GM12892 (cell line): ENCODE results near the gene LRCH3.

Experiments
- DNase-seq: peaks from one replicate; pipeline ENCODE4 v3.0.0; 2011; ENCODE audit not compliant: insufficient read length
- FAIRE-seq: peaks from 2 replicates; lab custom pipeline; 2011; peaks lifted over from hg19 to GRCh38; lab: Jason Lieb, UNC
- POLR2A ChIP-seq: IDR thresholded peaks from 2 replicates; pipeline ENCODE4 v1.6.1; 2011; ENCODE audit warnings: low read depth, low read length, control low read depth
- POLR2AphosphoS5 ChIP-seq: IDR thresholded peaks from 2 replicates; pipeline ENCODE4 v1.6.1; 2011; ENCODE audit warnings: low read depth, low read length, control low read depth
- TAF1 ChIP-seq: IDR thresholded peaks from 2 replicates; pipeline ENCODE4 v1.6.1; 2011; ENCODE audit warnings: low read depth, mild to moderate bottlenecking, control low read depth, low read length, borderline replicate concordance

Gene LRCH3

DNA sequence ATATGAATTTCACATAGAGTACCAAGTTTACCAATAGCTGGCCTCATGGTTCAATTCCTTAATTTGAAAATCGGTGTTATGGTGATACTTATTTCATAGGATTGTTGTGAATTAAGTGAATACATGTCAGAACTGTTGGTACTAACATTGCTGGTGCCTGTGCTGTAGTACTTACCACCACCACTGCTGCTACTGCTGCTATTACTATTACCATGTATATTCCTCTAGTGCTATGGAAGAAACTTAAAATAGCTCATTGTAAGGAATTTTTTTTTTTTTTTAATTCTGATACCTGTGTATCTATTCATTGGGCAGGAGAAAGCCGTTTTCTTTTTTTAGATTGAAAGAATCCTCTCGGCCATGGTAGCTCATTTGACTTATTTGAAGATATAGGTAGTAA is 37.8 kb upstream of the LRCH3 start:
- FAIRE-seq (no peak), DNase-seq (no peak)
- TF ChIP-seq TAF1 = no peak
- TF ChIP-seq POLR2AphosphoS5 = no peak
- no peak for TF ChIP-seq POLR2A

DNA sequence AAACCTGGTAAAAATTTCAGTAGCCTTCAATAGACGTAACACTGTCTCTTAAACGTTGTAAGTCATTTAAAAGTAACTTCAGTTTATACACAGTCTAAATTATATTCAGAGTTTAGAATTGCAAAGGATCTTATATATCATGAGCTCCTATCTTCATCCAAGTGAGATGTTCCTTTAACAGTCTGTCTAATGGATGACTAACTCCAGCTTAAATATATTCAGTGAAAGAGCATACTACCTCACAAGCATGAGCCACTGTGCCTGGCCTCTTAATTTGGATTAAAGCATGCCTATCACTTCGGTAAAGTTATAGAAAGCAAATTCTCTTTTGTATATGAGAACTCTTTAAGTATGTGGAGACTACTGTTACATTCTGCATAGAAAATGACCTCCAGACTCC is 34.4 kb upstream of the LRCH3 start:
- FAIRE-seq (no peak), DNase-seq (no peak)
- TF ChIP-seq POLR2A (no peak), TAF1 (no peak), POLR2AphosphoS5 (no peak)

DNA sequence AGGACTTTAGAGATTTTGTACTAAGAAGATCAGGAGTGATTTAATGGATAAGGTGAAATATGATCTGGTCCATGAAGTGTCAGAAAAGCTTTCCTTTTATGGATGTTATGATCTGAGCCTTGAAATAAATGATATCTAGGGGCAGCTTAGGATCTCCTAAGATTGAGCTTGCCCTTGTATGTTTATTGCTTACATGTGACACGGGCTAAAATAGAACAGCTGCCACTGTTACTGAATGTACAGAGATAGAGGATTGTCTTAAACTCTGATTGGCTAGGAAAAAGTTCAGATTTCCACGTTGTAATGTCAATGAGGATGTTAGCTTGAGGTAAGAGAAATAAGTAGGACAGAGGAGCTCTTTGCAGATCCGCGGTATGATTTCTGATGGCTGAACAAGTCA is 32.5 kb upstream of the LRCH3 start:
- DNase-seq = no peak
- TF ChIP-seq TAF1 (no peak), POLR2AphosphoS5 (no peak), POLR2A (no peak)
- no peak for FAIRE-seq

DNA sequence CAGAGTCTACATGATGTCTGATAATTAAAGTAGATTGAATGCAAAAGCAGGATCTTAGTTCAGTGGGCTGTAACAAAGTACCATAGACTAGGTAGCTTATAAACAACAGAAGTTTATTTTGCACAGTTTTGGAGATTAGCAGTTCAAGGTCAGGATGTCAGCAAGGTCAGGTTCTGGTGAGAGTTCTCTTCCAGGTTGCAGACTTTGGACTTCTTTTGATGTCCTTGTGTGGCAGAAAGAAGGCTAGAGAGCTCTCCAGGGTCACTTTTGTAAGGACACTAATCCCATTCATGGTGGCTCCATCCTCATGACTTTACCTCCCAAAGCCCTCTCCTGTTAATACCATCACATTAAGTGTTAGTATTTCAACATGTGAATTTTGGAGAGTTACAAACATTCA is 29.3 kb upstream of the LRCH3 start:
- no peak for DNase-seq
- TF ChIP-seq TAF1 = no peak
- TF ChIP-seq POLR2A = no peak
- TF ChIP-seq POLR2AphosphoS5 = no peak
- FAIRE-seq = no peak

DNA sequence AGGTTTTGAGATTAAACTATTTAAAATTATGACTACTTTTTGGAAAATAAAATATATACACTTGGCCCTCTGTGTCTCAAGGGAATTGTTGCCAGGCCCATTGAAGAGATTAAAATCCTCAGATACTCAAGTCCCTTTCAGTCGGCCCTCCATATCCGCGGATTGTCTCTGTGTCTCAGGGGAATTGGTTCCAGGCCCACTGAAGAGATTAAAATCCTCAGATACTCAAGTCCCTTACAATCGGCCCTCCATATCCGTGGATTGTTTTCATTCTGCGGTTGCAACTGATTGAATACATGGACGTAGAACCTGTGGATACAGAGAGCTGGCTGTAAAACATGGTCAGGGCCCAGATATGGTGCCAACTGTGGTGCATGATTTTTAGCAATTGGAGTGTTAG is 15.7 kb upstream of the LRCH3 start:
- TF ChIP-seq TAF1 = no peak
- TF ChIP-seq POLR2AphosphoS5 = no peak
- TF ChIP-seq POLR2A = no peak
- FAIRE-seq = no peak
- DNase-seq = no peak

DNA sequence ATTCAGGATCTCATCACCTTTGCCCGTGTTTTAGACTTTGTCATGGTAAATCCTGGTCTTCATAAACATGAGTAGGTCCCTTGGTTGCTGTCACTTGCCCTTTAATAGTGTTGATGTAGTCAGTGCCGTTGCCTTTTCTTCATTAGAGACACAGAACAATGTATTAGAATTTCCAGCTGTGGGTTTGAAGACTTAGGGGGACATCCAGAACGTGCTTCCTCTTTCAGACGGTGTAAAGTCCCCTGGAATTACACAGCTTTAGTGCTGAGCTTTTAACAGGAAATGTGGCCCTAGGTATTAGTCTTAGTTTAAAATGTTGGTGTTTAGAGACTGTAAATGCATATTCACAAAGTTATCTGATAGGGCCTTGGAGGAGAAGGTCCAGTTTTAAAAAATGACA is 8.8 kb upstream of the LRCH3 start:
- no peak for DNase-seq
- FAIRE-seq = peak; percentile 57
- 0 out of 2 replicates have a peak, but pooled peaks have one; percentile 26 for TF ChIP-seq POLR2A
- TF ChIP-seq POLR2AphosphoS5 = 0 out of 2 replicates have a peak, but pooled peaks have one; percentile 39
- TF ChIP-seq TAF1 = no peak

DNA sequence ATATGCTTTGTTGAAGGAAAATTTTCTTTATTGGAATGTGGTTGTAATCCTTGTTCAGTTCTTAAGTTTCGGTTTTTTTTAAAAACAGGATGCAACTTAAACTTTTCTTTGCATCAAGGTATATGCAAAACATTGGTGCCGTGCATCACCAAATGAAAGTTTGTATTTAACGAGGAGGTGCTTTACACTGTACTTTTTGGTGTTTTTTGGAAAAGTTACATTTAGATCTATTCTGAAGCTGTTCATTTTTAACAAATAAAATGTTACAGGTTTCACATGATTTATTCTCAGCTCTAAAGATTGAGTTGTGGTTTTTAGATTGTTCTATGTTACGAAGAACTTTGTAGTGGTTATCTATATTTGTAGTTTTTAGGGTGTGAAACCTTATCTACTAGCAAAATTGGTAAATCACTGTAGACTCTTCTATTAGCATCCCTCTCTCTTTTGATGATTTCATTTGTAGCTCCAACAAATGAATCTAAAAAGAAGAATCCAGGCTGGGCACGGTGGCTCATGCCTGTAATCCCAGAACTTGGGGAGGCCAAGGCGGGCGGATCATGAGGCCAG is 7.0 kb upstream of the LRCH3 start:
- peak; percentile 40 for FAIRE-seq
- no peak for DNase-seq
- TF ChIP-seq POLR2A (no peak), POLR2AphosphoS5 (no peak), TAF1 (no peak)

DNA sequence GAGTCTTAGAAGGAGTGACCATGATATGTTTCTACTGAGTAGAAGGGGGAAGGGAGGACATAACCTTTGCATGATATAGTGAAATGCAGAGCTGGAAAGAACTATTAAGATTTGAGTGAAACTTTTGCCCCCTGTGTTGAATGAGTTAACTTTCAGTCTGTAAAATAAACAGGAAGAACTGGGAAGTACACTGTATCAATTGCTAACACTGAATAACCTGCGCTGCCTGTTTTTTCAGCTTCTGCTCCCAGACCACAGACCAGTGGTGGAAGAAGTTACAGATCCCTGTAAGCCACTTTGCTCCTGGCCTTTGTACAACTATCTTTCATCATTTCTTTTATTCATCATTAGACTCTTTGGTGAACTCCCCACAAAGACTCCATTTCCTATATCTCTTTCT is 3.6 kb upstream of the LRCH3 start:
- peak; percentile 24 for FAIRE-seq
- no peak for TF ChIP-seq TAF1
- no peak for TF ChIP-seq POLR2A
- TF ChIP-seq POLR2AphosphoS5 = no peak

DNA sequence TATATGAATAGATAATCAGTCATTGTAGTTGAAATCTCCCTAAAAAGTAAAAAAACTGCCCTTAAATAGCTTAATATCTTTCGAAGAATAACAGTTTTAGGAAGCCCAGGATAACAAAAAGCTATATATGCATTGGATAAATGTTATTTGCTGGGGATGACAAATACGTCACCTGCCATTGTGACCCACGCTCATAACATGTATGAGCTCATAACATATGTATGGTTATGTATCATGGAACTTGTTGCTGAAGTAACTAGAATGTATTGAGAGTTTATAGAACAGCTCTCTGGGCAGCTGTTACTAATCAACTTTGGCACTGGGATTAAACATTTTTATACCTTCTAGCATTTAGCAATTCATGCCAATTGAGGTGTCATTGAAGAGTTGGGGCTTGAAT is 1.7 kb upstream of the LRCH3 start:
- DNase-seq = no peak
- FAIRE-seq = no peak
- TF ChIP-seq POLR2A (no peak), TAF1 (no peak), POLR2AphosphoS5 (no peak)

More for the DNA sequence above, 3.6 kb upstream of the LRCH3 start:
- DNase-seq = no peak

DNA sequence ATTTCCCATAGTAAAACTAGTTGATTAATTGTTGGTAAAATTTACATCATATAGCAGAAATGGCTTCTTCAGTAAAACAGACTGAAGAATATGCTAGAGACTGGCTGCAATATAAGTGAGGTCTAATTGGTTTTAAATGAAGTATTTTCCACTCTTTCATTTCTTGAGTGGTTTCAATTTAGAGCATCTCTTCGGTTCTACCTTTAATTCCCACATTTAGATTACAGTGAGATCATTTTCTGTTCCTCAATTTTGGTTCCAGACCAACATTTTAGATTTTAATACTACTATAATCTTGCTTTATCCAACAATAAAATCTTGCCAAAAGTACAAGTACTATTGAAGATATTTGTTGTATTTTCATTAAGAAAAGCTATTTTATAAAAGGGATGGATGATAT is 1.0 kb upstream of the LRCH3 start:
- no peak for FAIRE-seq
- TF ChIP-seq POLR2A (no peak), POLR2AphosphoS5 (no peak), TAF1 (no peak)
- DNase-seq = no peak

DNA sequence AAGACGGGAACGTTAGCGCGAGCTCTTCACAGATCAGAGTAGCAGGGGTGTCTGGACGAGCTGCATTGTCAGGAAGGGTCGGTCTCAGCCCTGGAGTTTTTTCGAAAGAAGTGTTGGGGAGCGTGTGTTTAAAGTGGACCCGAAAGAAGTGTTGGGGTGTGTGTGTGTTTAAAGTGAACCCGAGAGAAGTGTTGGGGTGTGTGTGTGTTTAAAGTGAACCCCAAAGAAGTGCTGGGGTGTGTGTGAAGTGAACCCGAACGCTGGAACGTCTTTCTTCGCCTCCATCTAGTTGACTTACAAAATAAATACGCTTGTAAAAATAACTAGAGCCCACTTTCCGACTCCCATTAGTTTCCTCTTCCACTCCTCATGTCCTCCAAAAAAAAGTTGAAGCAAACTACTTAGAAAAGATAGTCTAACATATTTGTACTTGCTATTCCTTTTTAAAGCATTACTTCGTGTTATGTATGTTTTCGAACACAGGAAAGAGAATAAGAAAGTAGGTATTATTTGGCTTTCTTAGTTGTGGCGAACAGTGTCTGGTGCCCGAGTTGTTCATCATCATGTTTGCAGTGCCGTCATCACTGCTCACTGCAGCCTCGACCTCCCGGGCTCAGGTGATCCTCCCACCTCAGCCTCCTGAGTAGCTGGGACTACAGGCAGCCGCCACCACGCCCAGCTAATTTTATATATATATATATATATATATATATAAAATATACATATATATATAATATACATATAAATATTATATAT is 1.0 kb downstream of the LRCH3 start:
- FAIRE-seq (peak; percentile 57), DNase-seq (peak; percentile 34)

DNA sequence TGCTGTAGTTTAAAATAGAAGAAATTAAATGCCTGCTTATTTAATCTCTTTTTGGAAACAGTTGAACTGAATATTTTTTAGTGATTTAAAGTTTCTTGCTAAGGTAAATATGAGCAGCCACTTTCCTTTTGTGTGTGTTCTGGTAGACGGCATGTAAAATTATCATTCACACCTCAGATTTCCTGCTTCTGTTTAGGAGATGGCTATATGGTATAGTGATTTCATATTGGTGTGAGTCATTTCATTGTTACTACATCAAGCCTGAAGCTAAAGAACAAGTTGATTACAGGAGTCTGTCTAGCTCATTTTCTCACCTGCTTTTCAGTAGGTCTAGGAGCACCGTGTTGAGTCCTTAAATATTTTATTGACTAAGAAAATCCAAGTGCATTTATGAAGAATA is 2.2 kb downstream of the LRCH3 start:
- no peak for DNase-seq
- peak; percentile 76 for FAIRE-seq
- TF ChIP-seq POLR2A = no peak
- TF ChIP-seq POLR2AphosphoS5 = no peak
- TF ChIP-seq TAF1 = no peak

More for the DNA sequence above, 1.0 kb downstream of the LRCH3 start:
- TF ChIP-seq TAF1 = 0 out of 2 replicates have a peak, but pooled peaks have one; percentile 42
- TF ChIP-seq POLR2A = no peak; the same call in 1 of the 2 replicates
